ENCODE data around the gene TK1. TPM values are rescaled to one million over a fixed set of nuclear protein-coding genes. Genes with fewer than 3 reads are reported as not detected.
A peak's percentile ranks its signal among the peaks of the same experiment; 100 is the strongest.

TK1 gene
- total RNA-seq, 1 donor from 2014 or later, result 12.0 TPM

DNA sequence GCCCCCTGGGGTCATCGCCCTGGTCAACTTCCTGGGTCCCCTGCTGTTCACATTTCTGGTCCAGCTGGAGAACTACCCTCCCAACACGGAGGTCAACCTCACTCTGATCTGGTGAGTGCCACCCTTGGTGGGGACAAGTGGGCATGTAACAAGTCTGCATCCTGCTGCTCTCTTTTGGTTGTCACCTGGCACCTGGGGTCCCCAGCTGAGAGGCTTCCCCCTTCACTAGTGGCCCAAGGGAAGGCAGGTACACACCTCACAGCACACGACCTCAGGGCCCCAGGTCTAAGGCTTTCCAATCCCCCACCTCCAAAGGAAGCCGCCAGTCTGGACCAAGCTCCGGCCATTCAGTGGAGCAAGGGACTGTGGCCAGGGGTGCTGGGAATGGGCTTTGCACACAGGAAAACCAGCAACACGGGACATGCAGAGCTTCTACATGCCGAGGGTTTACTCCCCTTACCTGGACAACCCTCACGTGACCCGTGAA is 51.9 kb downstream of the TK1 start:
- Histone ChIP-seq H3K9me3 (ENCODE audit: control insufficient read depth in 3 of 3, low read length in 3 of 3) (no peaks in the 10 kb centered on the region), H3K4me1 (ENCODE audit: control insufficient read depth in 3 of 3, insufficient read depth in 3 of 3, low read length in 3 of 3) (peaks cover 0 to 23% (median 8%) of the 10 kb centered on the region in 3 donors), H3K27me3 (ENCODE audit: control insufficient read depth in 3 of 3, insufficient read depth in 3 of 3, low read length in 3 of 3) (peaks cover 21 to 26% (median 24%) of the 10 kb centered on the region in 3 donors), H3K9ac (ENCODE audit: low read depth in 1 of 3, low read length in 3 of 3) (no peak overlapping the region), H3K36me3 (ENCODE audit: control insufficient read depth in 3 of 3, insufficient read depth in 3 of 3, low read length in 3 of 3) (no peaks in the 10 kb centered on the region), H3K4me3 (ENCODE audit: low read length in 3 of 3) (no peak overlapping the region), H3K27ac (ENCODE audit: low read depth, low read length) (no peak overlapping the region)

DNA sequence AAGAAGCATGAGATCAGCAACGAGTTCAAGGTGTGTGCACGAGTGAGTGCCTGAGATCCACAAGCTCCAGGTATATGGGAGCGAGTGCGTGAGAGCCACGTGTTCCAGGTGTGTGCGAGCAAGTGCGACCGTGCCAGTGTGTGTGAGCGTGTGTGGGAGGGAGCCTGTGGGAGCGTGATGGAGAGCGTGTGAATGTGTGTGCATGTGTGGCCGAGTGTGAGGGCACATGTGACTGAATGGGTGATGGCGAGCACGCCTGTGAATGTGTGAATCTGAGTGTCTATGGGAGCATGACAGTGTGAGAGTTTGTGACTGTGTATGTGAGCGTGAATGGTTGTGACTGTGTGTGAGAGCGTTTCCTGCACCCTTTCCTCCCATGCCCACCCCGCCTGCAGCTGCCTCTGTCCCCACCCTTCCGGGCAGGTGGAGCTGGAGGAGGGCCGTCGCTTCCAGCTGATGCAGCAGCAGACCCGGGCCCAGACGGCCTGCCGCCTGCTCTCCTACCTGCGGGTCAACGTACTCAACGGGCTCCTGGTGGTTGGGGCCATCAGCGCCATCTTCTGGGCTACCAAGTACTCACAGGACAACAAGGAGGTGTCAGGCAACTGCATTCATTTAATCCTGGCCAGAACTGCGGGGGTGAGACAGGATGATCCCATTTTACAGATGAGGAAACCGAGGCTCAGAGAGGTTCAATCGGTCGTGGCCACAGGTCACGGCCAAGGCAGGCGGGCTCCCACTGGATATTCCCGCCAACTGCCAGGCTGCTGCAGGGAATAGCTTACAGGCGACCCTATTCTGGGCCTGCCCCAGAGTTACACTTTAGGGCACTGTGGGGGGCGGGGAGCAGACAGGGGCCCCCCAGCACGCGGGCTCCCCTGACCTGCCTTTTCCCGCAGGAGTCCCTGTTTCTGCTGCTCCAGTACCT is 52.6 kb downstream of the TK1 start:
- no peaks in the 10 kb centered on the region for H3K9me3 ChIP-seq (ENCODE audit: control insufficient read depth in 3 of 3, low read length in 3 of 3)
- peak overlapping the region in 1 of 3 donors; percentile 13 for H3K4me3 ChIP-seq (ENCODE audit: low read length in 3 of 3)
- peaks cover 6 to 29% (median 12%) of the 10 kb centered on the region in 3 donors for H3K4me1 ChIP-seq (ENCODE audit: control insufficient read depth in 3 of 3, insufficient read depth in 3 of 3, low read length in 3 of 3)

DNA sequence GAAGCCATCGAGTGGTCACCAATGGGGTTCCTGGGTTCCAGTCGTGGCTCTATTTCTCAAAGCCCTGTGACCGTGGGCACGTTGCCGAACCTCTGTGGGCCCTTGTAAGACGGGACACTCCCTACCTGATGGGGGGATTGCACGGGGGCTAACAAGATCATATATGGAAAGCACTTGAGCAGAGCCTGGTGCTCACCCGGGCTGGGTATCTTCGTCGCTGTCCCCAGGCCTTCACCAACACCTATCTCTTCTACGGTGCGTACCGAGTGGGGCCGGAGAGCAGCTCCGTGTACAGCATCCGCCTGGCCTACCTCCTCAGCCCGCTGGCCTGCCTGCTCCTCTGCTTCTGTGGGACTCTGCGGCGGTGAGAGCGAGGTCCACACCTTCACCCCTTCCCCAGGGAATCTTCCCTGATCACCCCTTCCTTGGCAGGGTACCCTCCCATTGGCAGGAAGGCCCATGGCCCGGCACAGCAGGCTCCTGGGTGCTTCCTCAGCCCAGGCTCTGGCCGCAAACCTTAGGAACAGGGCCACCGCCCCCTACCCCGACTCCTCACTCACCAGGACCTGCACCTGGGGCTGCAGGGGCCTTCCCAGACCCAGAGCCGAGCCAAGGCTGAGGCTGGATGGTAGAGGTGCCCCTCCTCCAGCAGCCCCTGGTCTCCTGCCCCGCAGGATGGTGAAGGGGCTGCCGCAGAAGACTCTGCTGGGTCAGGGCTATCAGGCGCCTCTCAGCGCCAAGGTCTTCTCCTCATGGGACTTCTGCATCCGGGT is 53.5 kb downstream of the TK1 start:
- H3K4me1 ChIP-seq (ENCODE audit: control insufficient read depth in 3 of 3, insufficient read depth in 3 of 3, low read length in 3 of 3), result peaks cover 13 to 27% (median 14%) of the 10 kb centered on the region in 3 donors
- H3K9me3 ChIP-seq (ENCODE audit: control insufficient read depth in 3 of 3, low read length in 3 of 3), result no peaks in the 10 kb centered on the region
- no peak overlapping the region for H3K27ac ChIP-seq (ENCODE audit: low read depth, low read length)
- H3K27me3 ChIP-seq (ENCODE audit: control insufficient read depth in 3 of 3, insufficient read depth in 3 of 3, low read length in 3 of 3), result peaks cover 24 to 35% (median 24%) of the 10 kb centered on the region in 3 donors
- H3K36me3 ChIP-seq (ENCODE audit: control insufficient read depth in 3 of 3, insufficient read depth in 3 of 3, low read length in 3 of 3), result no peaks in the 10 kb centered on the region
- no peak overlapping the region for H3K9ac ChIP-seq (ENCODE audit: low read depth in 1 of 3, low read length in 3 of 3)
- H3K4me3 ChIP-seq (ENCODE audit: low read length in 3 of 3), result peak overlapping the region in 1 of 3 donors; percentile 13

More for the DNA sequence above, 52.6 kb downstream of the TK1 start:
- peaks cover 21 to 32% (median 24%) of the 10 kb centered on the region in 3 donors for H3K27me3 ChIP-seq (ENCODE audit: control insufficient read depth in 3 of 3, insufficient read depth in 3 of 3, low read length in 3 of 3)
- H3K9ac ChIP-seq (ENCODE audit: low read depth in 1 of 3, low read length in 3 of 3), result no peak overlapping the region
- H3K36me3 ChIP-seq (ENCODE audit: control insufficient read depth in 3 of 3, insufficient read depth in 3 of 3, low read length in 3 of 3), result no peaks in the 10 kb centered on the region
- no peak overlapping the region for H3K27ac ChIP-seq (ENCODE audit: low read depth, low read length)

DNA sequence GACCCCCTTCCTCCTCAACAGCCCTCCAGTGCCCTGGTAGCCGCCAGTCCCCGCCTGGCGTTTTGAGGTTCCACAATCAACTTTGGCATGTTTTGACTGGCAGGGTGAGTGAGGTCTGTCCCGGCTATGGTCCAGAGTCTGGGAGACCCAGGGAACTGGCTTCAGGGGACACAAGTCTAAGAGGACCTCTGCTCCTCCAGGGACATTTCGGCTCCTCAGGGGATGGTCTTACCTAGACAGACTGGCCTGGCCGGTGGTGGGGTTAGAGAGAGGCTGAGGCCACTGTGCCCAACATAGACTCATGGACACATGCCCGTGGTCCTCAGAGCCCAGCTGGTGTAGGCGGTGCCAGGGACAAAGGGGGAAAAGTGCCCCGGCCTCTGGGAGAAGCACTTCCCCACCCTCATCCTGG is 54.1 kb downstream of the TK1 start:
- Histone ChIP-seq H3K9me3 (ENCODE audit: control insufficient read depth in 3 of 3, low read length in 3 of 3) (no peaks in the 10 kb centered on the region), H3K27me3 (ENCODE audit: control insufficient read depth in 3 of 3, insufficient read depth in 3 of 3, low read length in 3 of 3) (peaks cover 24 to 38% (median 24%) of the 10 kb centered on the region in 3 donors), H3K27ac (ENCODE audit: low read depth, low read length) (no peak overlapping the region), H3K4me1 (ENCODE audit: control insufficient read depth in 3 of 3, insufficient read depth in 3 of 3, low read length in 3 of 3) (peaks cover 15 to 30% (median 16%) of the 10 kb centered on the region in 3 donors), H3K4me3 (ENCODE audit: low read length in 3 of 3) (no peak overlapping the region), H3K36me3 (ENCODE audit: control insufficient read depth in 3 of 3, insufficient read depth in 3 of 3, low read length in 3 of 3) (no peaks in the 10 kb centered on the region), H3K9ac (ENCODE audit: low read depth in 1 of 3, low read length in 3 of 3) (no peak overlapping the region)

DNA sequence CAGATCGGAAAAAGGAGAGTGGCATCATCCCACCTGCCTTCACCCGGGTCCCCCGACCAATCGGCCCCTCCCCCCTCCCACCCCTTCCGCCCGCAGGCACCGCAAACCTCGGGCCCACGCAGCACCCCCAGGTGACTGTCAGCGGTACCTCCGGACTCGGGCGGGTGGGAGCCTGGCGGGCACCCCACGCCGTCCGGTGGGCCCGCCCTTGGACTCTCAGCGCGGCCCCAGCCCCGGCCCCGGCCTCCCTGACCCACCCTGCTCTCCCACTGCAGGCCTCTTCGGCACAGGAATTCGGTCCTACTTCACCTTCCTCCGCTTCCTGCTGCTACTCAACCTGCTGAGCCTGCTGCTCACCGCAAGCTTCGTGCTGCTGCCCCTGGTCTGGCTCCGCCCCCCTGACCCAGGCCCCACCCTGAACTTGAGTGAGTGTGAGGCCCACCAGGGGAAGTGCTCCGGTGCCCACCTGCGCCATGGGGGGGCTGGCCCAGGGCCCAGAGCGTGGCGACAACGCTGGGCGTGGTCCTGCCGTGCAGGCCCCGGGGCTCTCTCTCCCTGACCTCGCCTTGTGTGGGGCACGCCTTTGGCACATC is 54.7 kb downstream of the TK1 start:
- H3K27me3 ChIP-seq (ENCODE audit: control insufficient read depth in 3 of 3, insufficient read depth in 3 of 3, low read length in 3 of 3), result peaks cover 24 to 43% (median 30%) of the 10 kb centered on the region in 3 donors
- H3K4me3 ChIP-seq (ENCODE audit: low read length in 3 of 3), result no peak overlapping the region
- no peak overlapping the region for H3K27ac ChIP-seq (ENCODE audit: low read depth, low read length)
- H3K9ac ChIP-seq (ENCODE audit: low read depth in 1 of 3, low read length in 3 of 3), result no peak overlapping the region
- H3K36me3 ChIP-seq (ENCODE audit: control insufficient read depth in 3 of 3, insufficient read depth in 3 of 3, low read length in 3 of 3), result no peaks in the 10 kb centered on the region
- peaks cover 21 to 36% (median 22%) of the 10 kb centered on the region in 3 donors for H3K4me1 ChIP-seq (ENCODE audit: control insufficient read depth in 3 of 3, insufficient read depth in 3 of 3, low read length in 3 of 3)
- no peaks in the 10 kb centered on the region for H3K9me3 ChIP-seq (ENCODE audit: control insufficient read depth in 3 of 3, low read length in 3 of 3)

DNA sequence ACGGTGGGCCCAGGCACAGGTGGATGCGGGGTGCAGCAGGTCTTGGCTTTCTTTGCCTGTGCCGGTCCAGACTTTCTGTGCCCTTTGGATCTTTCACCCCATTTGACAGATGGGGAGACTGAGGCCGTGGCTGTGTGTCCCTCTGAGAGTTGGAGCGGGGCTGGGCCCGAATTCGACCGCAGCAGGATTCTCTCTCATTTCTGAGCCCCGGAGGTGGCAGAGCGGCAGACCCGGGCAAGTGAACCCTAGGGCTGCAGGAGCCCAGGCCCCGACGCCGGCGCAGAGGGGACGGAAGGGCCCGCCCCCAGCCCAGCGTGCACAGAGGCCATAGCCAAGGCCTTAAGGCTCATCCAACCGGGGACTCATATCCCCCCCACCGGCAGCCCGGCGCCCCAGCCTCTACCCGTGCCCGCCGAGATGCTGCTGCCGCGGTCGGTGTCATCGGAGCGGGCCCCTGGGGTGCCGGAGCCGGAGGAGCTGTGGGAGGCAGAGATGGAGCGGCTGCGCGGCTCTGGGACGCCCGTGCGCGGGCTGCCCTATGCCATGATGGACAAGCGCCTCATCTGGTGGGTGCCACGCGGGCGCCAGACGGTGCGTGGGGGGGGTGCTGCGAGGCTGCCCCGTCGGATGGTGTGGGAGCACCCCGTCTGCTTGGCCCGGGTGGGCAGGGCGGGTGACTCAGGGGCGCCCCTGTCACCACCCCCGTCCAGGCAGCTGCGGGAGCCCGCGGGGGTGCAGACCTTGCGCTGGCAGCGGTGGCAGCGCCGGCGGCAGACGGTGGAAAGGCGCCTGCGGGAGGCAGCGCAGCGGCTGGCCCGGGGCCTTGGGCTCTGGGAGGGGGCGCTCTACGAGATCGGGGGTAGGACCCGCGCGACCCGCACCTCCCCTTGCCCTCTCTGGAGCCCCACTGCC is 55.4 kb downstream of the TK1 start:
- H3K27me3 ChIP-seq (ENCODE audit: control insufficient read depth in 3 of 3, insufficient read depth in 3 of 3, low read length in 3 of 3), result peaks cover 24 to 45% (median 32%) of the 10 kb centered on the region in 3 donors
- H3K9me3 ChIP-seq (ENCODE audit: control insufficient read depth in 3 of 3, low read length in 3 of 3), result no peaks in the 10 kb centered on the region
- H3K27ac ChIP-seq (ENCODE audit: low read depth, low read length), result no peak overlapping the region
- peak overlapping the region in 1 of 3 donors; percentile 13 for H3K4me3 ChIP-seq (ENCODE audit: low read length in 3 of 3)
- no peaks in the 10 kb centered on the region for H3K36me3 ChIP-seq (ENCODE audit: control insufficient read depth in 3 of 3, insufficient read depth in 3 of 3, low read length in 3 of 3)
- peaks cover 23 to 41% (median 28%) of the 10 kb centered on the region in 3 donors for H3K4me1 ChIP-seq (ENCODE audit: control insufficient read depth in 3 of 3, insufficient read depth in 3 of 3, low read length in 3 of 3)
- H3K9ac ChIP-seq (ENCODE audit: low read depth in 1 of 3, low read length in 3 of 3), result no peak overlapping the region

DNA sequence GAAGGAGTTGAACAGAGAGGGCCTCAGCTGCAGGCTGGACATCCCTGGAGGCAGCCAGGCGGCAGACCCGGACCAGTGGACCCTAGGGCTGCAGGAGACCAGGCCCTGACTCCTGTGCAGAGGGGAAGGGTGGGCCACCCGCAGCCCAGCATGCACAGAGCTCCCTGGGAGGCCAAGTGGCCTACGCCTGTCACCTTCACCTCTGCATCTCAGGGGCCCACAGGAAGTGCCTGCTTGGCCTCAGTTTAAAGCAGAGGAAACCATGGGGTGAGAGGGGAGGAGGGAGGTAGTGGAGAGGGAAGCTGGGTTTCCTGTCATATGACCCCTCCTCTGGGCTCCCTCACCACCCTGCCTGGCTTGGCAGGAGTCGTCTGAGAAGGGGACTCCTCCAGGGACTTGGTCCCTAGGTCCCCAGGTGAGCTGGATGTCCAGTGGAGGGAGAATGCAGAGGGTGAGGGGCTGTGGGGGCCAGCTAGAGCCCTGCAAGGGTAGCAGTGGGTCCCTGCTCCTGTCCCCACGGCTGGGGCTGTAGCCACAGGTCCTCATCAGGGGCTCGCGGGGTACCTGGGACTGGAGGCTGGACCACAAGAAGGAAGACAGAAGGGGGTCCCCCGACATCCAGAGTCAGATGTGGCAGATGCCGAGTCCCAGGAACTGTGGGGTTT is 56.3 kb downstream of the TK1 start, which contains the start of gene TMC8:
TMC8 (plus strand) TSS at position 335 of the 665 bp plus-strand sequence. CDS start 818 bp downstream, outside the sequence.
- Histone ChIP-seq H3K27ac (ENCODE audit: low read depth, low read length) (no peak within 1 kb of the TSS), H3K4me3 (ENCODE audit: low read length in 3 of 3) (peak within 1 kb of the TSS in 1 of 3 donors; percentile 13), H3K27me3 (ENCODE audit: control insufficient read depth in 3 of 3, insufficient read depth in 3 of 3, low read length in 3 of 3) (peaks cover 24 to 45% (median 32%) of the 10 kb centered on the region in 3 donors)

DNA sequence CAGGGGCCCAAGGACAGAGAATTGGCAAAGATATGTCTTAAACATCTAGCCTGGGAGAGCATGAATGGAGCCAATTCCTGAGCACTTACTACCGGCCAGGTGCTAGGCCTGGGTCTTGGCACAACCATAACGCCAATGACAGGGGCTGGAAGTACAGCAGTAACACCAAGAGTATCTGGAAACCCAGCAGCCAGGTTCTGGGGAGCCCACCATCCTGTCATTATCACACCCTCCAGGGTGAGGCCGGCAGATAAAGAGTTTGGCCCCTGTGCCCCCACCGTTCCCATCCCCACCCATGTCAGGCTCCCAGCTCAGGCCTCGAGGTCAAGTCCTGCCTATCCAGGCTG is 56.8 kb downstream of the TK1 start:
- no peaks in the 10 kb centered on the region for H3K9me3 ChIP-seq (ENCODE audit: control insufficient read depth in 3 of 3, low read length in 3 of 3)
- H3K4me1 ChIP-seq (ENCODE audit: control insufficient read depth in 3 of 3, insufficient read depth in 3 of 3, low read length in 3 of 3), result peaks cover 26 to 54% (median 40%) of the 10 kb centered on the region in 3 donors
- no peak overlapping the region for H3K4me3 ChIP-seq (ENCODE audit: low read length in 3 of 3)
- no peaks in the 10 kb centered on the region for H3K36me3 ChIP-seq (ENCODE audit: control insufficient read depth in 3 of 3, insufficient read depth in 3 of 3, low read length in 3 of 3)
- no peak overlapping the region for H3K9ac ChIP-seq (ENCODE audit: low read depth in 1 of 3, low read length in 3 of 3)
- H3K27ac ChIP-seq (ENCODE audit: low read depth, low read length), result no peak overlapping the region
- peaks cover 24 to 45% (median 32%) of the 10 kb centered on the region in 3 donors for H3K27me3 ChIP-seq (ENCODE audit: control insufficient read depth in 3 of 3, insufficient read depth in 3 of 3, low read length in 3 of 3)

More for the DNA sequence above, 56.3 kb downstream of the TK1 start, which contains the start of gene TMC8:
- peaks cover 26 to 49% (median 36%) of the 10 kb centered on the region in 3 donors for H3K4me1 ChIP-seq (ENCODE audit: control insufficient read depth in 3 of 3, insufficient read depth in 3 of 3, low read length in 3 of 3)
- H3K9me3 ChIP-seq (ENCODE audit: control insufficient read depth in 3 of 3, low read length in 3 of 3), result no peaks in the 10 kb centered on the region
- no peak within 1 kb of the TSS for H3K9ac ChIP-seq (ENCODE audit: low read depth in 1 of 3, low read length in 3 of 3)
- no peaks in the 10 kb centered on the region for H3K36me3 ChIP-seq (ENCODE audit: control insufficient read depth in 3 of 3, insufficient read depth in 3 of 3, low read length in 3 of 3)

Measured in skeletal muscle tissue (tissue), 4 donors.